GM18526 (cell line): Measurements from ENCODE around the gene OR5D14.

ENCODE experiments used
- POLR2A ChIP-seq: IDR thresholded peaks from 3 replicates; pipeline ENCODE4 v1.6.1; 2011; ENCODE audit not compliant: insufficient read length; ENCODE audit errors: extremely low read depth

OR5D14 gene

GRCh38 chr11:55795256-55795655 lies at the start of gene OR5D14:
Gene OR5D14 (plus strand): TSS chr11:55795556. CDS start chr11:55795556, 0 bp downstream.
- no peak for TF ChIP-seq POLR2A

DNA sequence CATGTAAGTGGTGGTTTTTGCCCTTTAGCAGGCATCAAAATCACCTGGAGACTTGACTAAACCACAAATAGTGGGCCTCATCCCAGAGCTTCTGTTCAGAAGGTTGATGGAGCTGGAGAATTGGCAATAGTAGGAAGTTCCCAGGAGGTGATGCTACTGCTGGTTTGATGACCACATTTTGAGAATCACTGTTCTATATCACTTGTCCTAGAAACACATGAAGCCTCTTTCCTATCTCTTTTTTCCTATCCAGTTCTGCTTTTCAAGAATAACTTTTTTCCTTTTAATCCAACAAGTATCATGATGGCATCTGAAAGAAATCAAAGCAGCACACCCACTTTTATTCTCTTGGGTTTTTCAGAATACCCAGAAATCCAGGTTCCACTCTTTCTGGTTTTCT lies 22.2 kb upstream of the OR5D14 start, which contains the start of gene OR5D13:
OR5D13 (plus strand) TSS at position 301 of the 400 bp plus-strand sequence; CDS start at position 301, 0 bp downstream.
- TF ChIP-seq POLR2A = no peak

GRCh38 chr11:55791606-55792005 lies 3.8 kb upstream of the OR5D14 start:
- no peak for TF ChIP-seq POLR2A

- no peak for TF ChIP-seq POLR2A
These were observed 2.0 kb upstream of the OR5D14 start for GRCh38 chr11:55793321-55793720.

GRCh38 chr11:55806248-55806647 lies 10.9 kb downstream of the OR5D14 start:
- no peak for TF ChIP-seq POLR2A

DNA sequence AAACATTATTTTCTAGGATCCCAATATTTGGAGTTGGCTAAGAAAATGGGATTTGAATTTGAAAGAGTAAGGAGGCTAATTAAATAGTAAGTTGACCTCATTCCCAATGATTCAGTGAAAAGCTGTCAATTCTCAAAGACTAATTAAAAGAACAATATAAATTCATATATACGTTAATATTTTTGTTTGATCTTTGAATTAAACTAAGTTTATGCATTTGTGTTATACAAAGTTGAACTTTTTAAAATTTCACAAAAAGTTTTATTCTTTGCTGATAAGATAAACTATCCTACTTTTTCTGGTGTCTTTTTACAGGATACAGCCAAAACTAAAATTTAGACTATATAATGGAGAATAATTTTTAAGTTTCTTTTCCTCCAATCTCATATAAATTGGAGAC lies 15.7 kb downstream of the OR5D14 start, which contains the start of gene OR5L1:
OR5L1 (plus strand) TSS at position 301 of the 400 bp plus-strand sequence. CDS start 100 bp downstream, outside the sequence.
- no peak for TF ChIP-seq POLR2A

GRCh38 chr11:55819330-55819729 lies 24.0 kb downstream of the OR5D14 start, which contains the start of gene OR5D18:
Gene OR5D18 (plus strand): TSS chr11:55819630. CDS start chr11:55819630, 0 bp downstream.
- no peak for TF ChIP-seq POLR2A

DNA sequence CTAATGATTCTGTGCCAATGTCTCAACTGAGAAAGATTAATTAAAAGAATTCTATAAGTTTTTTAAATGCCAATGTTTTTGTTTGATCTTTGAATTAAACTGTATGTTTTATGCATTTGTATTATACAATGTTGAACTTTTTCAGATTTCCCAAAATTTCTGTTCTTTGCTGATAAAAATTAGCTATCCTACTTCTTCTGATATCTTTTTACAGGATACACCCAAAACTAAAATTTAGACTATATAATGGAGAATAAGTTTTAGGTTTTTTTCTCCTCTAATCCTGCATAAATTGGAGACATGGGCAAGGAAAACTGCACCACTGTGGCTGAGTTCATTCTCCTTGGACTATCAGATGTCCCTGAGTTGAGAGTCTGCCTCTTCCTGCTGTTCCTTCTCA lies 31.6 kb downstream of the OR5D14 start, which contains the start of gene OR5L2:
OR5L2 (plus strand) TSS at position 301 of the 400 bp plus-strand sequence; CDS start at position 301, 0 bp downstream.
- TF ChIP-seq POLR2A = no peak

- TF ChIP-seq POLR2A = no peak
These were observed 43.1 kb downstream of the OR5D14 start, which contains the start of gene OR5D16 for GRCh38 chr11:55838452-55838851. Gene OR5D16 (plus strand): TSS chr11:55838752. CDS start chr11:55838752, 0 bp downstream.
